Testis (tissue), 2 donors: ENCODE data around the gene SH3TC1.

Experiments
- POLR2A ChIP-seq: fragments of 450-650 bp; IDR thresholded peaks from one replicate; pipeline ENCODE4 v1.6.1; 2017; ENCODE audit warnings: antibody characterized with exemption, mild to moderate bottlenecking, moderate library complexity
- TF ChIP-seq, protein P1 (sequence below), 3 experiments: fragments of 450-650 bp in 2 of 3; fragments of 200-600 bp in 1 of 3; sonication (generic) in 1 of 3; IDR thresholded peaks; one replicate each; pipeline ENCODE4 v1.5.1; 2016 to 2019; ENCODE audit warnings: antibody characterized with exemption in 3 of 3, mild to moderate bottlenecking in 2 of 3, moderate library complexity in 1 of 3

DNA sequence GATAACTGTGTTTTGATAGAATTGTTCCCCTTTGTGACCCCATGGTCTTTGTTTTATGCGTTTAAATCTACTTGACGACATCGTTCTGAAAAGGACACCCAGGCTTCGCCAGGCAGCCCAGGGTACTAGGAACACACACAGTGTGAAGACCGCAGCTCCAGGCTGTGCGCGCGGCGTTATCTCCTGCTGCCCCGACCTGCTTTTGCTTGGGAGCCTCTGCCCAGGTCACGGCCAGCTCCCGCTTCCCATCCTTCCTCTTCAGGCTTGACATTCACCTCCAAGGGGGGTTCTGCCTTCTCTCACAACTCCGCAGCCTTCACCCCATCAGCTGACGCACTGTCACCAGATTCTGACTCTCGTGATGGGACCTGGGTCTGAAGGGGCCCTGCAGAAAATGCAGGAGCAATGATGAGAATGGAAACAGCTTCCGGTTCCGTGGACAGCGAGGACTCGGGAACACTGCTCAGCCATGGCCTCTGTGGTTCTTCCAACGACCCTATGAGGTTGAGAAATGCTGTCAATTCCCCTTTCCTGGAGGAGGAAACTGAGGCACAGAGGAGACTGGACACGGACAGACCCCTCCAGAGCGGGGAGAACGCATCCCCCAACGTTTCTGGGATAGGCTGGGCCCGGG is 69.9 kb downstream of the SH3TC1 start:
- TF ChIP-seq, protein P1, sequence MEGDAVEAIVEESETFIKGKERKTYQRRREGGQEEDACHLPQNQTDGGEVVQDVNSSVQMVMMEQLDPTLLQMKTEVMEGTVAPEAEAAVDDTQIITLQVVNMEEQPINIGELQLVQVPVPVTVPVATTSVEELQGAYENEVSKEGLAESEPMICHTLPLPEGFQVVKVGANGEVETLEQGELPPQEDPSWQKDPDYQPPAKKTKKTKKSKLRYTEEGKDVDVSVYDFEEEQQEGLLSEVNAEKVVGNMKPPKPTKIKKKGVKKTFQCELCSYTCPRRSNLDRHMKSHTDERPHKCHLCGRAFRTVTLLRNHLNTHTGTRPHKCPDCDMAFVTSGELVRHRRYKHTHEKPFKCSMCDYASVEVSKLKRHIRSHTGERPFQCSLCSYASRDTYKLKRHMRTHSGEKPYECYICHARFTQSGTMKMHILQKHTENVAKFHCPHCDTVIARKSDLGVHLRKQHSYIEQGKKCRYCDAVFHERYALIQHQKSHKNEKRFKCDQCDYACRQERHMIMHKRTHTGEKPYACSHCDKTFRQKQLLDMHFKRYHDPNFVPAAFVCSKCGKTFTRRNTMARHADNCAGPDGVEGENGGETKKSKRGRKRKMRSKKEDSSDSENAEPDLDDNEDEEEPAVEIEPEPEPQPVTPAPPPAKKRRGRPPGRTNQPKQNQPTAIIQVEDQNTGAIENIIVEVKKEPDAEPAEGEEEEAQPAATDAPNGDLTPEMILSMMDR (IDR thresholded peaks at IDR 0.05), result no peak
- TF ChIP-seq POLR2A, result no peak
